ENCODE data around the gene CCDC167. TPM values are rescaled to one million over a fixed set of nuclear protein-coding genes. Genes with fewer than 3 reads are reported as not detected.

Gene CCDC167
- total RNA-seq, 1 experiment from 2014 or later, result 31.5 TPM

GRCh38 chr6:37543361-37543760 lies 43.7 kb upstream of the CCDC167 start:
- Histone ChIP-seq H3K4me3 (ENCODE audit: low read depth, low read length, poor library complexity, severe bottlenecking) (no peak overlapping the region), H3K27me3 (replicated peaks; ENCODE audit: insufficient read depth, low read depth, low read length, poor library complexity) (no peaks in the 10 kb centered on the region), H3K4me1 (ENCODE audit: insufficient read depth, low read length, poor library complexity, severe bottlenecking) (no peaks in the 10 kb centered on the region), H3K36me3 (ENCODE audit: insufficient read depth, low read length, poor library complexity, severe bottlenecking) (no peaks in the 10 kb centered on the region), H3K9me3 (ENCODE audit: low read depth, low read length, poor library complexity, severe bottlenecking) (no peaks in the 10 kb centered on the region), H3K27ac (ENCODE audit: low read depth, low read length, poor library complexity, severe bottlenecking) (no peak overlapping the region)
- no peak for DNase-seq (ENCODE audit: low spot score)
- BruUV-seq (replicated peaks), result no TSS peak
- intact Hi-C loops (cut with micrococcal nuclease; ENCODE audit: unreplicated experiment), result no loop called here
- POLR2A ChIA-PET (ENCODE audit: low non-redundant PET), result no interaction called here
- TF ChIP-seq, protein P1, sequence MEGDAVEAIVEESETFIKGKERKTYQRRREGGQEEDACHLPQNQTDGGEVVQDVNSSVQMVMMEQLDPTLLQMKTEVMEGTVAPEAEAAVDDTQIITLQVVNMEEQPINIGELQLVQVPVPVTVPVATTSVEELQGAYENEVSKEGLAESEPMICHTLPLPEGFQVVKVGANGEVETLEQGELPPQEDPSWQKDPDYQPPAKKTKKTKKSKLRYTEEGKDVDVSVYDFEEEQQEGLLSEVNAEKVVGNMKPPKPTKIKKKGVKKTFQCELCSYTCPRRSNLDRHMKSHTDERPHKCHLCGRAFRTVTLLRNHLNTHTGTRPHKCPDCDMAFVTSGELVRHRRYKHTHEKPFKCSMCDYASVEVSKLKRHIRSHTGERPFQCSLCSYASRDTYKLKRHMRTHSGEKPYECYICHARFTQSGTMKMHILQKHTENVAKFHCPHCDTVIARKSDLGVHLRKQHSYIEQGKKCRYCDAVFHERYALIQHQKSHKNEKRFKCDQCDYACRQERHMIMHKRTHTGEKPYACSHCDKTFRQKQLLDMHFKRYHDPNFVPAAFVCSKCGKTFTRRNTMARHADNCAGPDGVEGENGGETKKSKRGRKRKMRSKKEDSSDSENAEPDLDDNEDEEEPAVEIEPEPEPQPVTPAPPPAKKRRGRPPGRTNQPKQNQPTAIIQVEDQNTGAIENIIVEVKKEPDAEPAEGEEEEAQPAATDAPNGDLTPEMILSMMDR (conservative IDR thresholded peaks at IDR 0.05; ENCODE audit: low read depth, low read length), result no peak
- no peak for TF ChIP-seq EZH2 (IDR thresholded peaks at IDR 0.05; ENCODE audit: borderline replicate concordance, low read depth, low read length, poor library complexity, severe bottlenecking)
- CTCF ChIA-PET, result no interaction called here

- no peaks in the 10 kb centered on the region for H3K36me3 ChIP-seq (ENCODE audit: insufficient read depth, low read length, poor library complexity, severe bottlenecking)
- BruUV-seq (replicated peaks), result no TSS peak
- intact Hi-C loops (cut with micrococcal nuclease; ENCODE audit: unreplicated experiment), result no loop called here
- no peak overlapping the region for H3K4me3 ChIP-seq (ENCODE audit: low read depth, low read length, poor library complexity, severe bottlenecking)
- H3K9me3 ChIP-seq (ENCODE audit: low read depth, low read length, poor library complexity, severe bottlenecking), result no peaks in the 10 kb centered on the region
- TF ChIP-seq, protein P1 (conservative IDR thresholded peaks at IDR 0.05; ENCODE audit: low read depth, low read length), result no peak
- no peak for TF ChIP-seq EZH2 (IDR thresholded peaks at IDR 0.05; ENCODE audit: borderline replicate concordance, low read depth, low read length, poor library complexity, severe bottlenecking)
- CTCF ChIA-PET, result no interaction called here
- peaks cover under 1% of the 10 kb centered on the region for H3K4me1 ChIP-seq (ENCODE audit: insufficient read depth, low read length, poor library complexity, severe bottlenecking)
- POLR2A ChIA-PET (ENCODE audit: low non-redundant PET), result no interaction called here
- no peak overlapping the region for H3K27ac ChIP-seq (ENCODE audit: low read depth, low read length, poor library complexity, severe bottlenecking)
- DNase-seq (ENCODE audit: low spot score), result no peak
- peaks cover 11% of the 10 kb centered on the region for H3K27me3 ChIP-seq (replicated peaks; ENCODE audit: insufficient read depth, low read depth, low read length, poor library complexity)
Measured at GRCh38 chr6:37541346-37541745, 41.7 kb upstream of the CCDC167 start.

DNA sequence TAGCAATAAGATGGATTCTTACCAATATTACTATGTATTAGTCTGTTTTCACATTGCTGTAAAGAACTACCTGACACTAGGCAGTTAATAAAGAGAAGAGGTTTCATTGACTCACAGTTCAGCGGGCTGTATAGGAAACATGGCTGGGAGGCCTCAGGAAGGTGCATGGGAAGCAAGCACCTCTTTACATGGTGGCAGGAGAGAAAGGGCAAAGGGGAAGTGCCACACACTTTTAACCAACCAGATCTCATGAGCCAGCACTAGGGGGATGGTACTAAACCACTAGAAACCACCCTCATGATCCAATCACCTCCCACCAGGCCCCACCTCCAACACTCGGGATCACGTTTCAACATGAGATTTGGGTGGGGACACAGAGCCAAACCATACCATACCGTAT lies 40.7 kb upstream of the CCDC167 start:
- no peak overlapping the region for H3K4me3 ChIP-seq (ENCODE audit: low read depth, low read length, poor library complexity, severe bottlenecking)
- no peaks in the 10 kb centered on the region for H3K9me3 ChIP-seq (ENCODE audit: low read depth, low read length, poor library complexity, severe bottlenecking)
- no peaks in the 10 kb centered on the region for H3K36me3 ChIP-seq (ENCODE audit: insufficient read depth, low read length, poor library complexity, severe bottlenecking)
- H3K27ac ChIP-seq (ENCODE audit: low read depth, low read length, poor library complexity, severe bottlenecking), result no peak overlapping the region
- peaks cover 10% of the 10 kb centered on the region for H3K4me1 ChIP-seq (ENCODE audit: insufficient read depth, low read length, poor library complexity, severe bottlenecking)
- BruUV-seq (replicated peaks), result no TSS peak
- CTCF ChIA-PET, result no interaction called here
- H3K27me3 ChIP-seq (replicated peaks; ENCODE audit: insufficient read depth, low read depth, low read length, poor library complexity), result peaks cover 21% of the 10 kb centered on the region
- POLR2A ChIA-PET (ENCODE audit: low non-redundant PET), result no interaction called here
- TF ChIP-seq, protein P1 (conservative IDR thresholded peaks at IDR 0.05; ENCODE audit: low read depth, low read length), result no peak
- no peak for TF ChIP-seq EZH2 (IDR thresholded peaks at IDR 0.05; ENCODE audit: borderline replicate concordance, low read depth, low read length, poor library complexity, severe bottlenecking)
- intact Hi-C loops (cut with micrococcal nuclease; ENCODE audit: unreplicated experiment), result no loop called here
- DNase-seq (ENCODE audit: low spot score), result no peak

Data from A673 (cell line).